WERI-Rb-1 (cell line): Measurements from ENCODE around the gene ASPSCR1.
A peak's percentile ranks its signal among the peaks of the same experiment; 100 is the strongest.

ENCODE experiments used
- DNase-seq: peaks from one replicate; pipeline ENCODE4 v3.0.0-alpha.2; 2020
- H3K27ac ChIP-seq: fragments of 250-450 bp; sonication (Bioruptor Pico); 2 replicates; pipeline ENCODE4 v1.5.1; 2020; ENCODE audit warnings: mild to moderate bottlenecking, moderate library complexity
- H3K27me3 ChIP-seq: fragments of 250-450 bp; sonication (Bioruptor Pico); 2 replicates; pipeline ENCODE4 v1.5.1; 2021; ENCODE audit warnings: mild to moderate bottlenecking, low read depth, moderate library complexity; ENCODE audit not compliant: insufficient read depth, severe bottlenecking
- H3K36me3 ChIP-seq: fragments of 250-450 bp; sonication (Bioruptor Pico); 2 replicates; pipeline ENCODE4 v1.5.1; 2020; ENCODE audit warnings: mild to moderate bottlenecking, moderate library complexity
- H3K4me3 ChIP-seq: 2 replicates; pipeline ENCODE4 v1.5.1; 2011; ENCODE audit warnings: low read depth, mild to moderate bottlenecking, control low read depth, low read length
- H3K9me3 ChIP-seq: fragments of 250-450 bp; sonication (Bioruptor Pico); 2 replicates; pipeline ENCODE4 v1.5.1; 2021; ENCODE audit warnings: mild to moderate bottlenecking, moderate library complexity; ENCODE audit not compliant: severe bottlenecking
- TF ChIP-seq, protein P1 (sequence below): IDR thresholded peaks from 2 replicates; pipeline ENCODE4 v1.5.1; 2011; ENCODE audit warnings: low read depth, mild to moderate bottlenecking, control low read depth, inconsistent platforms, low read length

ASPSCR1 gene

DNA sequence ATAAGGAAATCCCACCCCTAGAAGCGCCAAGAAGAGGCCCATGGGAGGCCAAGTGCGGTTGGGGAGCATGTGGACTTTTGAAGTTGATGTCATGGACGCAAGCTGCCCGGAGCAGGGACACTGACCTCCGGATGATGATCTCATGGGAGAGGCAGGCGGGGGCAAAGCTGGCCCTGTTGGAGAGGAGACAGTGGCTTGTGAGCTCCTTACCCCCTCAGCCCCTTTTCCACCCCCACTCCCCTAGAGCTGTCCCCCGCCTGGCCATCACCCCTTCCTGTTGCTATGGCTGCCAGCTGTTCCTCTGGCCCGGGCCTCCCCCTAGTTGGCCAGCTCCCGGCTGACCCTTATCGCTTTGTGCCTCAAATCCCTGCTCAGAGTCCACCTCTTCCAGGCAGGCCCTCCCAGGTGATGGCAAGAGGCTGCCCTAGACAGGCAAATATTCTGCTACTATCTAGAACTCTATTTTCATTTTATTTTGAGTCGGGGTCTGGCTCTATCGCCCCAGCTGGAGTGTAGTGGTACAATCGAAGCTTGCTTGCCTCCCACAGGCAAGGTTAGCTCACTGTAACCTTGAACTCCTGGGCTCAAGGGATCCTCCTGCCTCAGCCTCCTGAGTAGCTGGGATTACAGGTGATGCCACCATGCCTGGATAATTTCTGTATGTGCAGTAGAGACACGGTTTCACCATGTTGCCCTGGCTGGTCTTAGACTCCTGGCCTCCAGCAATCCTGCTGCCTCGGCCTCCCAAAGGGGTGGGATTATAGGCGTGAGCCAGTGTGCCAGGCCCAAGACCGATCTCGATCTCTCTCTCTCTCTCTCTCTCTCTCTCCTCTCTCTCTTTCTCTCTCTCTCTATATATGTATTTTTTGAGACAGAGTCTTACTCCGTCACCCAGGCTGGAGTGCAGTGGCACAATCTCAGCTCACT, 23.0 kb upstream of the ASPSCR1 start:
- TF ChIP-seq, protein P1, sequence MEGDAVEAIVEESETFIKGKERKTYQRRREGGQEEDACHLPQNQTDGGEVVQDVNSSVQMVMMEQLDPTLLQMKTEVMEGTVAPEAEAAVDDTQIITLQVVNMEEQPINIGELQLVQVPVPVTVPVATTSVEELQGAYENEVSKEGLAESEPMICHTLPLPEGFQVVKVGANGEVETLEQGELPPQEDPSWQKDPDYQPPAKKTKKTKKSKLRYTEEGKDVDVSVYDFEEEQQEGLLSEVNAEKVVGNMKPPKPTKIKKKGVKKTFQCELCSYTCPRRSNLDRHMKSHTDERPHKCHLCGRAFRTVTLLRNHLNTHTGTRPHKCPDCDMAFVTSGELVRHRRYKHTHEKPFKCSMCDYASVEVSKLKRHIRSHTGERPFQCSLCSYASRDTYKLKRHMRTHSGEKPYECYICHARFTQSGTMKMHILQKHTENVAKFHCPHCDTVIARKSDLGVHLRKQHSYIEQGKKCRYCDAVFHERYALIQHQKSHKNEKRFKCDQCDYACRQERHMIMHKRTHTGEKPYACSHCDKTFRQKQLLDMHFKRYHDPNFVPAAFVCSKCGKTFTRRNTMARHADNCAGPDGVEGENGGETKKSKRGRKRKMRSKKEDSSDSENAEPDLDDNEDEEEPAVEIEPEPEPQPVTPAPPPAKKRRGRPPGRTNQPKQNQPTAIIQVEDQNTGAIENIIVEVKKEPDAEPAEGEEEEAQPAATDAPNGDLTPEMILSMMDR: no peak
- H3K27ac ChIP-seq: no peak overlapping the region
- H3K9me3 ChIP-seq: no peaks in the 10 kb centered on the region
- no peak overlapping the region for H3K4me3 ChIP-seq
- H3K36me3 ChIP-seq: peaks cover 23% of the 10 kb centered on the region
- H3K27me3 ChIP-seq: no peaks in the 10 kb centered on the region
- DNase-seq: no peak

DNA sequence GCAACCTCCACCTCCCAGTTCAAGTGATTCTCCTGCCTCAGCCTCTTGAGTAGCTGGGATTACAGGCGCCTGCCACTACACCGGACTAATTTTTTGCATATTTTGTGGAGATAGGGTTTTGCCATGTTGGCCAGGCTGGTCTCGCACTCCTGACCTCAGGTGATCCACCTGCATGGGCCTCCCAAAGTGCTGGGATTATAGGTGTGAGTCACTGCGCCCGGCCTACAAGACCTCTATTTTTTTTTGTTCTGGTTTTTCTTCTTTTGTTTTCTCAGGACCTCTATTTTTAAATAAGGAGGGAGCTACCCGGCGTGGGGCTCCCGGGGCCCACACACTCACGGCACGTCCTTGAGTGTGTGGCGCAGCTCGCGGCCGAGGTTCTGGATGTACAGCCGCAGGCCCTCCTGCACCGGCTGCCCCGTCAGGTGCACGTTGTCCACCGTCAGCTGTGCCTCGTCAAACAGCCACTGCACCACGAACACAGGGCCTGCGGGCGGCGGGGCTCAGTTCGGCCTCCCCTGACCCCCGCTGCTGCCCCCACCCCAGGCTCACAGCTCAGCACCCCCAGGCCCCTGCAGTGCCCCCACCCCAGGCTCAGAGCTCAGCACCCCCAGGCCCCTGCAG, 22.3 kb upstream of the ASPSCR1 start:
- Histone ChIP-seq H3K9me3 (no peaks in the 10 kb centered on the region), H3K36me3 (peaks cover 21% of the 10 kb centered on the region), H3K27ac (no peak overlapping the region), H3K4me3 (no peak overlapping the region), H3K27me3 (peaks cover 2% of the 10 kb centered on the region)
- DNase-seq: no peak
- TF ChIP-seq, protein P1: no peak

- Histone ChIP-seq H3K36me3 (peaks cover 21% of the 10 kb centered on the region), H3K27ac (peak overlapping the region; percentile 32), H3K4me3 (no peak overlapping the region), H3K9me3 (no peaks in the 10 kb centered on the region), H3K27me3 (peaks cover 7% of the 10 kb centered on the region)
- TF ChIP-seq, protein P1: no peak
- DNase-seq: no peak
Observed at GRCh38 chr17:81955756-81956544, 21.5 kb upstream of the ASPSCR1 start.

GRCh38 chr17:81956607-81957589, 20.5 kb upstream of the ASPSCR1 start:
- Histone ChIP-seq H3K4me3 (no peak overlapping the region), H3K36me3 (peaks cover 21% of the 10 kb centered on the region), H3K27me3 (peaks cover 7% of the 10 kb centered on the region), H3K9me3 (no peaks in the 10 kb centered on the region), H3K27ac (peak overlapping the region; percentile 32)
- no peak for DNase-seq
- TF ChIP-seq, protein P1: no peak
